Measurements from ENCODE around the gene ALOXE3. TPM values are rescaled to one million over a fixed set of nuclear protein-coding genes. Genes with fewer than 3 reads are reported as not detected.
A peak's percentile ranks its signal among the peaks of the same experiment; 100 is the strongest.

Gene ALOXE3
- total and polyA plus RNA-seq, 2 donors from 2014 or later, result not detected

DNA sequence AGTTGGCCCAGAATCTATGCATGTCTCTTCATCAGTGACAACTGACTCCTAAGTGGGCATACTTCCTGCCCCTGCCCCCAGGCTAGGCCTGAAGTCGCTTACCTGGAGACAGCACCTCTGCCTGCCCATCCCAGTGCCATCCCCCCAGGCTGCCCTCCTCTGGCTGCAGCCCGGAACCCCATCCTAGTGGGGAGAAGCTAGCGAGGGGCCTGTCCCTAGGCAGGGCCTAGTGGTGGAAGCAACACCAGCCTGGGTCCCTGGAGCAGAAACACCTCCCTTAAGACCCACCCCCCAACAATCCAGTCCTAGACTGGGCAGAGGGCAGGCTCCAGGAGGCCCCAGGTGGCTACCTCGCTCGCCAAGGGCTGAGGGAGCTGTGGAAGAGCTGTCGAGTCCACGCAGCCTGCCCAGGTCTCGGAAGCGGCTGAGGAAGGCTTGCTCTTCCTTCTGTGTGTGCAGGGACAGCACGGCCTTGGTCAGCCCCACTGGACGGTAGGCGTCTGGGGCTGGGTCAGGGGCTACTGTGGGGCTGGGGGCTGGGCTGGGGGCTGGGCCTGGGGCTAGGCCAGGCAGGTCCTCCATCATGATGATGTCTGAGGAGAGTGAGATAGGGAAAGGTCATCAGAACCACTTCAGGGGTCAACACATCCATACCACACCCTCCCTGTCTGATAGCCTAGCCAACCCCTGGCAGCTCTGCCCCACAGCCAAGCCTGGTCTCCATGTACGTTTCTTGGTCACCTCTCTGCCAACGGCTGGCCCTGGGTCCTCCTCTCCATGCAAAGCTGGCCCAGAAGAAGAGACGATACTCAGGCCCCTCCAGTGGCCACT lies 26.3 kb upstream of the ALOXE3 start:
- H3K27ac ChIP-seq (ENCODE audit: low read depth in 2 of 2, low read length in 2 of 2), result no peak overlapping the region
- intact Hi-C loops (cut with DNase I), result no loop called here
- no peaks in the 10 kb centered on the region for H3K27me3 ChIP-seq (ENCODE audit: control insufficient read depth, insufficient read depth, low read length)
- peak in 2 of 5 donors; percentile 40 to 77 for DNase-seq
- peaks cover 0 to 92% (median 78%) of the 10 kb centered on the region in 3 donors for H3K36me3 ChIP-seq (ENCODE audit: control insufficient read depth in 2 of 3, insufficient read depth in 3 of 3, low read length in 3 of 3)
- peaks cover 0 to 2% (median 0%) of the 10 kb centered on the region in 3 donors for H3K4me1 ChIP-seq (ENCODE audit: control insufficient read depth in 2 of 3, insufficient read depth in 2 of 3, low read depth in 1 of 3, low read length in 3 of 3)
- no peak overlapping the region for H3K4me3 ChIP-seq (ENCODE audit: low read length in 3 of 3)
- H3K9me3 ChIP-seq (ENCODE audit: control insufficient read depth in 2 of 3, insufficient read depth in 1 of 3, low read length in 3 of 3), result no peaks in the 10 kb centered on the region
- H3K9ac ChIP-seq (ENCODE audit: low read length in 3 of 3), result no peak overlapping the region
- TF ChIP-seq, protein P1, sequence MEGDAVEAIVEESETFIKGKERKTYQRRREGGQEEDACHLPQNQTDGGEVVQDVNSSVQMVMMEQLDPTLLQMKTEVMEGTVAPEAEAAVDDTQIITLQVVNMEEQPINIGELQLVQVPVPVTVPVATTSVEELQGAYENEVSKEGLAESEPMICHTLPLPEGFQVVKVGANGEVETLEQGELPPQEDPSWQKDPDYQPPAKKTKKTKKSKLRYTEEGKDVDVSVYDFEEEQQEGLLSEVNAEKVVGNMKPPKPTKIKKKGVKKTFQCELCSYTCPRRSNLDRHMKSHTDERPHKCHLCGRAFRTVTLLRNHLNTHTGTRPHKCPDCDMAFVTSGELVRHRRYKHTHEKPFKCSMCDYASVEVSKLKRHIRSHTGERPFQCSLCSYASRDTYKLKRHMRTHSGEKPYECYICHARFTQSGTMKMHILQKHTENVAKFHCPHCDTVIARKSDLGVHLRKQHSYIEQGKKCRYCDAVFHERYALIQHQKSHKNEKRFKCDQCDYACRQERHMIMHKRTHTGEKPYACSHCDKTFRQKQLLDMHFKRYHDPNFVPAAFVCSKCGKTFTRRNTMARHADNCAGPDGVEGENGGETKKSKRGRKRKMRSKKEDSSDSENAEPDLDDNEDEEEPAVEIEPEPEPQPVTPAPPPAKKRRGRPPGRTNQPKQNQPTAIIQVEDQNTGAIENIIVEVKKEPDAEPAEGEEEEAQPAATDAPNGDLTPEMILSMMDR (IDR thresholded peaks at IDR 0.05; ENCODE audit: borderline replicate concordance, extremely low read depth, insufficient read depth), result no peak
- FAIRE-seq, result no peak

DNA sequence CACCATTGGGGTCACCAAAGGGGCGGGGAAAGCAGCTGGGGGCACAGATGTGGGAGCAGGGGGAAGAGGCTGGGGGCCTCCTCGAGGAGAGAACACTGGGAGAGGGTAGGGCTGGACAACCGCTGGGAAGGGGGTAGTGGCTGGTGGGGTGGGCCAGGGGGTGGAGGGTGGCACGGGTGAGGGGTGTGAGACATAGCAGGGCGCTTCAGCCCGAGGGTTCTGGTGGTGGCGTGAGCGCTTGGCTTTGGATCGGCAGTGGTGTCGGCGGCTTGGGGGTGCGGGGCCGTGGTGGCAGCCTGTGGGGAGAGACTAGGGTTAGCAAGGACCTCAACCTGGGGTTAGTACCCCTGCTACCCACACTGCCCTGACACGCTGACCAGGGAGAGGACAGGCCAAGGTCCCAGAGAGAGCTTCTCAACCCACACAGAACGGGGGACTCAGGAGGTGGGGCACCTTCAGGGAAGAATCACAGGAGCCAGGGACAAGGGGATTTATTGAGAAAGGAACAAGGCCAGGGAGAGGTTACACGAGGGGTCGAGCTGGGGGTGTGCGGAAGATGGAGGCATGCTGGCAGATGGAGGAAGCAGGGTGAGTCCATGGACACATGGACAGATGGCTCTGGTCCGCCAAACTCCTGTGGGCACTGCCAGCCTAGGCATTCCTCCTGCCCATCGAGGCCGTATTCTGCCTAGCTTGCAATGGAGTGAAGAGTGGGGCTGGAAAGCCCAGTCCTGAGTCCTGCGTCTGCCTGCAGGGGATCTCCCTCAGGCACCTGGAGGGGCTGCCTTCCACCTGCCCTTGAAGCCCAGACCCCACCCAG lies 25.5 kb upstream of the ALOXE3 start:
- no peak overlapping the region for H3K9ac ChIP-seq (ENCODE audit: low read length in 3 of 3)
- peak in 1 of 5 donors; percentile 38 for DNase-seq
- TF ChIP-seq, protein P1 (IDR thresholded peaks at IDR 0.05; ENCODE audit: borderline replicate concordance, extremely low read depth, insufficient read depth), result no peak
- FAIRE-seq, result no peak
- H3K36me3 ChIP-seq (ENCODE audit: control insufficient read depth in 2 of 3, insufficient read depth in 3 of 3, low read length in 3 of 3), result peaks cover 0 to 84% (median 72%) of the 10 kb centered on the region in 3 donors
- H3K9me3 ChIP-seq (ENCODE audit: control insufficient read depth in 2 of 3, insufficient read depth in 1 of 3, low read length in 3 of 3), result no peaks in the 10 kb centered on the region
- no peaks in the 10 kb centered on the region for H3K27me3 ChIP-seq (ENCODE audit: control insufficient read depth, insufficient read depth, low read length)
- H3K4me1 ChIP-seq (ENCODE audit: control insufficient read depth in 2 of 3, insufficient read depth in 2 of 3, low read depth in 1 of 3, low read length in 3 of 3), result peaks cover 0 to 7% (median 0%) of the 10 kb centered on the region in 3 donors
- intact Hi-C loops (cut with DNase I), result no loop called here
- H3K27ac ChIP-seq (ENCODE audit: low read depth in 2 of 2, low read length in 2 of 2), result no peak overlapping the region
- H3K4me3 ChIP-seq (ENCODE audit: low read length in 3 of 3), result no peak overlapping the region

DNA sequence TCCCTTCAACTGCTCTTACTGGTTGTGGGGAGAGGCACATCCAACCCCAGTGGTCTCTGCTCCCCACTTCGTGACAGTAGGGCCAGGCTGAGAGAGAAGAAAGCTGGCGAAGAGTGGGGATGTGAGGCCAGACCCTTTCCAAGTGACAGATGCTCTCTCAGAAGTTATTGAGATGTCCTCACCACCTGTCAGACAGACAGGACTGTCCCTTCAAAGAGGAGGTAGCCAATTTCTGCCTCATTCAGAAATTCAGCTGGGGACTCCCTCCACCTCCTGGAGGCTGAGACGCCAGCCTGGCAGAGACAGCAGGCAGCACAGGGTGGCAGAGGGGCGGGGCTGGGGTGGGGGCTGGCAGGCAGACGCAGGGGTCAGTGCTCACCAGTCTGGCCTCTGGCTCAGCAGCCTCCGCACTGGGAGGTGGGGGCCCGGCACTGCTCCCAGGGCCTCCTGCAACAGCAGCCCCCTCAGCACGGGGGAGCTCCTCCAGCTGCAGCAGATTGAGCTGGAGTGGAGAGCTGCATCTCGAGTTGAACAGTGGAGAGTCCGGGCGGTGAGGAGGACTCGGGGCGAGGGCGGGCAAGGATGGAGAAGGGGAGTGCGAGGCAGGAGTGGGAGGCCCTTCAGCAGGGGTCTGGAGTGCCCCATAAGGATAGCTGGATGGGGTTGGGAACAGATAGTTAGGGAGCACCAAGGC lies 24.7 kb upstream of the ALOXE3 start:
- Histone ChIP-seq H3K9me3 (ENCODE audit: control insufficient read depth in 2 of 3, insufficient read depth in 1 of 3, low read length in 3 of 3) (no peaks in the 10 kb centered on the region), H3K27ac (ENCODE audit: low read depth in 2 of 2, low read length in 2 of 2) (no peak overlapping the region), H3K4me3 (ENCODE audit: low read length in 3 of 3) (no peak overlapping the region), H3K36me3 (ENCODE audit: control insufficient read depth in 2 of 3, insufficient read depth in 3 of 3, low read length in 3 of 3) (peaks cover 0 to 76% (median 66%) of the 10 kb centered on the region in 3 donors), H3K4me1 (ENCODE audit: control insufficient read depth in 2 of 3, insufficient read depth in 2 of 3, low read depth in 1 of 3, low read length in 3 of 3) (peaks cover 0 to 11% (median 0%) of the 10 kb centered on the region in 3 donors), H3K9ac (ENCODE audit: low read length in 3 of 3) (no peak overlapping the region), H3K27me3 (ENCODE audit: control insufficient read depth, insufficient read depth, low read length) (no peaks in the 10 kb centered on the region)
- FAIRE-seq (no peak), DNase-seq (peak in 1 of 5 donors; percentile 41)
- intact Hi-C loops (cut with DNase I), result no loop called here
- TF ChIP-seq, protein P1 (IDR thresholded peaks at IDR 0.05; ENCODE audit: borderline replicate concordance, extremely low read depth, insufficient read depth), result no peak
